GM06990 (cell line): ENCODE data around the gene OVOL1.
A peak's percentile ranks its signal among the peaks of the same experiment; 100 is the strongest.

Experiments used
- DNase-seq: peaks from one replicate; pipeline ENCODE4 v3.0.0-alpha.2; 2011; ENCODE audit not compliant: insufficient read length; ENCODE audit errors: extremely low read depth
- H3K27me3 ChIP-seq: replicated peaks from 2 replicates; pipeline ENCODE4 v1.6.0; 2011; ENCODE audit warnings: low read length; ENCODE audit not compliant: control insufficient read depth, insufficient read depth
- H3K36me3 ChIP-seq: 2 replicates; pipeline ENCODE4 v1.5.1; 2011; ENCODE audit warnings: low read length; ENCODE audit not compliant: control insufficient read depth, insufficient read depth
- H3K4me3 ChIP-seq: replicated peaks from 2 replicates; pipeline ENCODE4 v1.5.1; 2011; ENCODE audit warnings: low read depth, mild to moderate bottlenecking, control low read depth, low read length
- TF ChIP-seq, protein P1 (sequence below): IDR thresholded peaks from 2 replicates; pipeline ENCODE4 v1.5.1; 2011; ENCODE audit warnings: low read length, control low read depth, mild to moderate bottlenecking, inconsistent platforms; ENCODE audit not compliant: insufficient read depth, poor library complexity, severe bottlenecking

Gene OVOL1

DNA sequence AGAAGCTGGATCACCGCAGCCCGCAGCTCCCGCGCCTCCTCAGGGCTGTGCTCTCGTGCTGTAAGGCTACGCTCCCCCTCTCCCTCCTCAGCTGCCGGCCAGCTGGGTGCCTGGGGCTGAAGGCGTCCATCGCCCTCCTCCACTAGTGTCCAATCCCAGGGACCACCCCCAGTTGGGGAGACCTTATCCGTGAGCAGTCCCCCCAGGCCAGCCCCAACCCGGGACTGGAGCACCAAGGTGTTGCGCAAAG is 7.3 kb upstream of the OVOL1 start:
- peaks cover 16% of the 10 kb centered on the region for H3K36me3 ChIP-seq
- TF ChIP-seq, protein P1, sequence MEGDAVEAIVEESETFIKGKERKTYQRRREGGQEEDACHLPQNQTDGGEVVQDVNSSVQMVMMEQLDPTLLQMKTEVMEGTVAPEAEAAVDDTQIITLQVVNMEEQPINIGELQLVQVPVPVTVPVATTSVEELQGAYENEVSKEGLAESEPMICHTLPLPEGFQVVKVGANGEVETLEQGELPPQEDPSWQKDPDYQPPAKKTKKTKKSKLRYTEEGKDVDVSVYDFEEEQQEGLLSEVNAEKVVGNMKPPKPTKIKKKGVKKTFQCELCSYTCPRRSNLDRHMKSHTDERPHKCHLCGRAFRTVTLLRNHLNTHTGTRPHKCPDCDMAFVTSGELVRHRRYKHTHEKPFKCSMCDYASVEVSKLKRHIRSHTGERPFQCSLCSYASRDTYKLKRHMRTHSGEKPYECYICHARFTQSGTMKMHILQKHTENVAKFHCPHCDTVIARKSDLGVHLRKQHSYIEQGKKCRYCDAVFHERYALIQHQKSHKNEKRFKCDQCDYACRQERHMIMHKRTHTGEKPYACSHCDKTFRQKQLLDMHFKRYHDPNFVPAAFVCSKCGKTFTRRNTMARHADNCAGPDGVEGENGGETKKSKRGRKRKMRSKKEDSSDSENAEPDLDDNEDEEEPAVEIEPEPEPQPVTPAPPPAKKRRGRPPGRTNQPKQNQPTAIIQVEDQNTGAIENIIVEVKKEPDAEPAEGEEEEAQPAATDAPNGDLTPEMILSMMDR, result no peak
- peak overlapping the region; percentile 90 for H3K4me3 ChIP-seq
- H3K27me3 ChIP-seq, result no peaks in the 10 kb centered on the region
- DNase-seq, result no peak

DNA sequence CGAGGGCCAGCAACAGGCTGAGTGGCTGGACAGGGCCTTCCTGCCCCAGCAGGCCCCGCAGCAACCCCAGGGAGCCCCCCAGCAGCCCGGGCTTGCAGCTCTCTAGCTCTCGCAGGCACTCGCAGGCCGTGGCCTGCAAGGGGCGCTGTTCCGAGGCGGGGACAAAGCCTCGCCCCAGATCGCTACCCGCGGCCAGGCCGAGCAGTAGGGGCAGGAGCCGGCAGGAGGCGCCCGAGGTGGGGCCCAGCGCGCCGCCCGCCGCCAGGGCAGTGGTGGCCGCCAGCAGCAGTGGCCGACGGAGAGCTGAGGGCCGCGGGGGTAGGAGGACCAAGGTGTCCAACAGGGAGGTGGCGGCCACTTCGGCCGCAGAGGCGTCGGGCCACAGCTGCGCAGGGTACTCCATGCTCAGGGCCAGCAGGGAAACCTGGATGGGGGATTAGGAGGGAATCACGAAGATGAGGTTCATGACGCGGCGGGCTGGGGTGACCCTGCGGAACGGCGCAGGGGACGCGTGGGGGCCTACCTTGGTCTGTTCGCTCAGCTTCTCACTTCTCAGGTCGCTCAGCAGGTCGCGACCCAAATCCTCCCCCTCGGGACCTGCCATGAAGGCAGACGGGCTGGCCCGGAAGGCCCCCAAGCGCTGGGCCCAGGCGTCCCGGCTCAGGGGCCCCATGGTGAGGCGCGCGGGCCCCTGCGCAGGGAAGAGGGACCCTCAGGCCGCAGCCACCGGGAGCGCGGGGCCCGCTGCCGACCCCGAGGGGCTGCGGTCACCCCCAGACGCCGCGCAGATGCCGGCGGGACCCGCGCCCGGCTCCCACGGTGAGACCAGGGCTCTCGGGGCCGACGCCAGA is 6.7 kb upstream of the OVOL1 start:
- DNase-seq, result peak; percentile 85
- TF ChIP-seq, protein P1, result peak; percentile 93
- peaks cover 16% of the 10 kb centered on the region for H3K36me3 ChIP-seq
- H3K27me3 ChIP-seq, result no peaks in the 10 kb centered on the region
- peak overlapping the region; percentile 90 for H3K4me3 ChIP-seq

DNA sequence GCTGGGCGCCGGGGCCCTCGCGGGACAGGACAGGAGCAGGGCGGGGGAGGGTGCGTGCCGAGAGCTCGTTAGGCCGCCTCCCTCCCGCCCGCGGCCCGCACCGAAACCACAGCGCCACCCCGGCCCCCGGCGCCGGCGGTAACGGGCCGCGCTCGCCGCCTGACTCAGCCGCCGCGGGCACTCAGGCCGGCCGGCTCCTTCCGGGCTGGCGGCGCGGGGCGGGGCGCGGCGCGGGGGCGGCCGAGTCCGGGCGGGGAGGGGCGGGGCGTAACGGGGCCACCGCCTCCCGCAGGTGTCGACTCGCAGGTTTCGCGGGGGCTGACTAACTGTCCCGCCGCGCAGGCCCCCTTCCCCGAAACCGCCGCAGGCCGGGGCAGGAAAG is 6.1 kb upstream of the OVOL1 start, which contains the start of gene AP5B1:
TSS of gene AP5B1 (minus strand) at position 207 of the 382 bp plus-strand sequence. CDS start 385 bp downstream, outside the sequence.
- DNase-seq, result peak; percentile 79
- TF ChIP-seq, protein P1, result no peak
- Histone ChIP-seq H3K27me3 (no peaks in the 10 kb centered on the region), H3K36me3 (peaks cover 16% of the 10 kb centered on the region), H3K4me3 (peak within 1 kb of the TSS; percentile 90)

DNA sequence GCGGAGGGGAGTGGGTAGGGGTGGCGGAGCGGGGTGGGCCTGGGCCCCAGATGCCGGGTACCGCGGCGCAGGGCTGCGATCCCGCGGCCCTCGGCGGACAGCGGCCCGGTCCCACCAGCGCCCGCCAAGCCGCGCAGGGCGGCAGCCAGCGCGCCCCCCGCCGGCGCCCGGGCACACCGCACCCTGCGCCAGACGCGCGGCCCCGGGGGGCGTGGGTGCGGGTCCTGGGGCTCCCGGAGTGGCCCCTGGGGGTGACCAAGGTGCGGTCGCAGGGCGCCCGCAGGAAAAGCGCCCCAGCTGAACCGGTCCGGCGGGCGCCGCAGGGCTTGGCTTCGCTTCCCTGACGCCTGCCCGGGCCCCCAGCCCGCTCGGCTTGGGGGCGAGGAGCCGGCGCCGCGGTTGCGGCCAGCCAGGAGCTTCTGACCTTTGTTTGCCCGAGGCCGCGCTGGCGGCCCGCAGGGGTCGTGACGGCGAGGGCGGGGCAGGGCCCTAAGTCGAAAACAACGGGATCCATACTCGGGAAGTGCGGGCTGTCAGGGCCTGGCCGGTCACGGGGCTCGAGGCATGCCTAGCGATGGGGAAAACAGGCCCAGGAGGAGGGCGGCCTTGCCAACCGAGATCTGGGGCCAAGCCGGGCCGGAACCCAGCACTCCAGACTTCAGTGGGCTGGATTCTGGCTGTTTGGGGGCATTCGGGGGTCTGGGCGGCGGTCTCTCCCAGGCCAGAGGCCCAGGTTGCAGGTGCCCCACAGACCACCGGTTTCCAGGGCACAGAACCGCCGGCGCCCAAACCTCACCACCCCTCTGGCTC is 5.5 kb upstream of the OVOL1 start:
- DNase-seq, result no peak
- H3K27me3 ChIP-seq, result no peaks in the 10 kb centered on the region; the same call in 1 of the 2 replicates
- TF ChIP-seq, protein P1, result no peak
- peak overlapping the region; percentile 56 for H3K4me3 ChIP-seq
- peaks cover 16% of the 10 kb centered on the region for H3K36me3 ChIP-seq

DNA sequence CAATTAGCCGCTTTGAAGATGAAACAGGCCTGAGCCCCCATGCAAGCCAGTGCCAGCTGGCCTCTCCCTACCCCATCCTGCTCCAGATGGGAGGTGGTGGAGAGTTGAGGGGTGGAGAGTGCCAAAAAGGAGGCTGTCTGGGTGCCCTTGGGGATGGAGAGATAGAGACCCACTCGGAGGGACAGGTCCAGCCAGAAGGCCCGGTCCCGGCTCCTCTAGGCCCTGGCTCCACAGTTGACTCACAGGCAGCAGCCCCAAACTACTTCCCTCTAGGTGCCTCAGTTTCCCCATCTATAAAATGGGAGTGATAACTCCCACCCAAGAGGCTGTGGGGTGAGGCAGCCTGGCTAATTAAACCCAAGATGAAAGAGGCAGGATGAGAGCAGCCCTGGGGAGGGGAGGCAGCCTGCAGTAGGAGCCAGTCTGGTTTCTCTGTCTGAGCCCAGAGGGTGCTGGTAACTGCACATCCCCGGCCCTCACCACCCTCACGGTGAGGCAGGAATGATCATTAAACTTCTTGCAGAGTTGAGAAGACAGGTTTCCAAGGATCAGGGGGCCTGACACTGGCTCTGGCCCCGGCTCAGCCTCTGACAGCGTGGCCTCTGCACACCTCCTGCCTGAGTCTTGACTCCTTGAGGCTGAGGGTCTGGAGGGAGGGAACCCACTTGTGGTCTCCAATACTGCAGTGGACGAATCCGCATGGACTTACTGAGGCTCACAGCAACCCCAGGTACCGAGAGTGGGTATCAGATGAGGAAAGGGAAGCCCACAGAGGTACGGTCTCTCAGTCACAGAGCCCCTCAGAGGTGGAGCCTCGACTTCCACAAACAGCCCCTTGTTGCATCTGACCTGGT is 4.7 kb upstream of the OVOL1 start:
- Histone ChIP-seq H3K36me3 (peaks cover 13% of the 10 kb centered on the region), H3K4me3 (no peak overlapping the region), H3K27me3 (no peaks in the 10 kb centered on the region; the same call in 1 of the 2 replicates)
- TF ChIP-seq, protein P1, result no peak
- DNase-seq, result no peak
